Endothelial cell of umbilical vein (primary cell): Measurements from ENCODE around the gene C8B. TPM values are rescaled to one million over a fixed set of nuclear protein-coding genes. Genes with fewer than 3 reads are reported as not detected.

Experiments used
- BruUV-seq: library from RNA; stranded (reverse); fragments of 400-500 nt; replicated peaks from 2 replicates; lab custom pipeline; 2021; lab: Mats Ljungman, UMichigan
- CTCF ChIA-PET: fragments of 300-600, 350-600 bp; sonication (Branson Sonifier 250); formaldehyde crosslinking; loops from one replicate; lab custom pipeline; 2021; ENCODE audit warnings: antibody characterized with exemption, inconsistent platforms; lab: Charles Lee
- POLR2A ChIA-PET: fragments of 300-600, 350-600 bp; sonication (Branson Sonifier 250); formaldehyde crosslinking; loops from one replicate; lab custom pipeline; 2021; ENCODE audit warnings: antibody characterized with exemption, inconsistent platforms; lab: Charles Lee
- DNase-seq: peaks from one replicate; pipeline ENCODE4 v3.0.0-alpha.2; 2011; ENCODE audit warnings: low read depth, low spot score
- FAIRE-seq: peaks from 2 replicates; lab custom pipeline; 2011; peaks lifted over from hg19 to GRCh38; lab: Jason Lieb, UNC
- H2AFZ ChIP-seq: 2 replicates; pipeline ENCODE4 v1.6.0; 2012; ENCODE audit warnings: low read depth, low read length, control low read depth, inconsistent platforms
- H3K27ac ChIP-seq: 2 replicates; pipeline ENCODE4 v1.5.1; 2011; ENCODE audit warnings: low read depth, mild to moderate bottlenecking, control low read depth, low read length, moderate library complexity; ENCODE audit not compliant: insufficient read depth
- H3K27me3 ChIP-seq, 2 experiments: 2 replicates each; pipeline versions ENCODE4 v1.6.0 to v1.6.1; 2011; ENCODE audit warnings: low read length in 2 of 2, mixed read lengths in 1 of 2; ENCODE audit not compliant: control insufficient read depth in 2 of 2, insufficient read depth in 2 of 2
- H3K36me3 ChIP-seq, 2 experiments: 2 replicates in 1 of 2; 3 replicates in 1 of 2; pipeline ENCODE4 v1.5.1; 2011; ENCODE audit warnings: low read length in 2 of 2, mild to moderate bottlenecking in 1 of 2, moderate library complexity in 1 of 2; ENCODE audit not compliant: control insufficient read depth in 2 of 2, insufficient read depth in 2 of 2; ENCODE audit errors: extremely low read depth in 1 of 2
- H3K4me1 ChIP-seq: 3 replicates; pipeline ENCODE4 v1.5.1; 2011; ENCODE audit warnings: mild to moderate bottlenecking, low read length; ENCODE audit not compliant: control insufficient read depth, insufficient read depth; ENCODE audit errors: extremely low read depth
- H3K4me2 ChIP-seq: 2 replicates; pipeline ENCODE4 v1.6.1; 2011; ENCODE audit warnings: low read length, control low read depth, mixed read lengths; ENCODE audit not compliant: insufficient read depth
- H3K4me3 ChIP-seq, 3 experiments: fragments of 200-600 bp in 1 of 3; sonication (generic), shearing (Covaris generic) in 1 of 3; replicated peaks in 1 of 3; 2 replicates each; pipeline ENCODE4 v1.5.1; 2011 to 2016; ENCODE audit warnings: control low read depth in 3 of 3, low read length in 3 of 3, mild to moderate bottlenecking in 2 of 3, inconsistent platforms in 1 of 3, low read depth in 1 of 3, moderate library complexity in 1 of 3; ENCODE audit not compliant: insufficient read depth in 1 of 3
- H3K79me2 ChIP-seq: 2 replicates; pipeline ENCODE4 v1.6.0; 2012; ENCODE audit warnings: low read length, inconsistent platforms; ENCODE audit not compliant: control insufficient read depth, insufficient read depth
- H3K9ac ChIP-seq: replicated peaks from 2 replicates; pipeline ENCODE3; 2011; ENCODE audit warnings: low read length, control low read depth; ENCODE audit not compliant: insufficient read depth; ENCODE audit errors: extremely low read depth
- H3K9me1 ChIP-seq: replicated peaks from 3 replicates; pipeline ENCODE4 v1.6.0; 2011; ENCODE audit warnings: mild to moderate bottlenecking, low read length; ENCODE audit not compliant: control insufficient read depth, insufficient read depth; ENCODE audit errors: extremely low read depth
- H3K9me3 ChIP-seq: replicated peaks from 2 replicates; pipeline ENCODE4 v1.5.1; 2012; ENCODE audit warnings: low read length, inconsistent platforms; ENCODE audit not compliant: control insufficient read depth, insufficient read depth
- H4K20me1 ChIP-seq: replicated peaks from 2 replicates; pipeline ENCODE3; 2011; ENCODE audit warnings: mild to moderate bottlenecking, low read length; ENCODE audit not compliant: control insufficient read depth, insufficient read depth; ENCODE audit errors: extremely low read depth
- CTCF ChIP-seq, 2 donors: IDR thresholded peaks; 1 replicate in 1 of 2; 2 replicates in 1 of 2; pipeline ENCODE4 v1.5.1; 2011; ENCODE audit warnings: low read length in 2 of 2, mild to moderate bottlenecking in 2 of 2, moderate library complexity in 2 of 2, control low read depth in 1 of 2, inconsistent platforms in 1 of 2, low read depth in 1 of 2; ENCODE audit not compliant: insufficient read depth in 1 of 2; ENCODE audit errors: extremely low read depth in 1 of 2
- EZH2 ChIP-seq: IDR thresholded peaks from 2 replicates; pipeline ENCODE4 v1.6.1; 2012; ENCODE audit warnings: borderline replicate concordance, low read depth, mild to moderate bottlenecking, moderate library complexity, low read length, inconsistent platforms; ENCODE audit not compliant: severe bottlenecking
- FOS ChIP-seq: IDR thresholded peaks from 2 replicates; pipeline ENCODE4 v1.6.1; 2011; ENCODE audit warnings: mild to moderate bottlenecking, low read length, moderate library complexity, borderline replicate concordance; ENCODE audit not compliant: insufficient read depth
- GATA2 ChIP-seq: IDR thresholded peaks from 2 replicates; pipeline ENCODE4 v1.7.0; 2011; ENCODE audit warnings: low read depth, mild to moderate bottlenecking, moderate library complexity, mixed read lengths, low read length; ENCODE audit not compliant: insufficient read length, insufficient read depth
- JUN ChIP-seq: IDR thresholded peaks from 2 replicates; pipeline ENCODE4 v1.6.1; 2011; ENCODE audit warnings: borderline replicate concordance, low read depth; ENCODE audit not compliant: insufficient read length, insufficient read depth
- MAX ChIP-seq: IDR thresholded peaks from 2 replicates; pipeline ENCODE4 v1.6.1; 2011; ENCODE audit not compliant: insufficient read depth, insufficient read length
- MYC ChIP-seq: IDR thresholded peaks from one replicate; pipeline ENCODE4 v1.6.1; 2011; ENCODE audit warnings: mild to moderate bottlenecking, low read depth, low read length
- POLR2A ChIP-seq: IDR thresholded peaks from 2 replicates; pipeline ENCODE4 v1.6.1; 2012; ENCODE audit warnings: low read depth, mild to moderate bottlenecking, control low read depth, low read length
- POLR2AphosphoS5 ChIP-seq: IDR thresholded peaks from 2 replicates; pipeline ENCODE4 v1.6.1; 2012; ENCODE audit warnings: low read depth, mild to moderate bottlenecking, control low read depth, low read length, moderate library complexity; ENCODE audit not compliant: insufficient read depth
- dilution Hi-C: fragments of 300-500 bp; cut with MboI; formaldehyde crosslinking; loops from one replicate; pipeline ENCODE4 v1.15.0; 2019; ENCODE audit warnings: low sequenced_read_pairs; ENCODE audit not compliant: extremely low pct_ligation_motif_present
- intact Hi-C: fragments of 100-400 bp; cut with micrococcal nuclease; formaldehyde crosslinking; loops from one replicate; pipeline ENCODE4 v1.10.0; 2022
- polyA plus RNA-seq, 4 experiments: library from polyadenylated mRNA; depleted of rRNA in 3 of 4; stranded (reverse) in 3 of 4; unstranded in 1 of 4; fragments of >200 nt; gene quantifications; 2 replicates each; pipeline versions ENCODE4 v1.2.1 to v1.2.3, GENCODE V29; 2011 to 2012; ENCODE audit warnings: missing spikeins in 1 of 4
- total RNA-seq: library from RNA; stranded (reverse); gene quantifications from 2 replicates; pipeline ENCODE4 v1.2.3, GENCODE V29; 2021

C8B gene
- total and polyA plus RNA-seq, 2 donors (not counting 3 experiments of a cell fraction or from before 2014, with no cell fraction given), result not detected

- POLR2A ChIA-PET, result no interaction called here
- no TSS peak for BruUV-seq
- CTCF ChIA-PET, result no interaction called here
Measured at GRCh38 chr1:56916630-56917029, 49.2 kb downstream of the C8B start.

More at GRCh38 chr1:56916630-56917029, 49.2 kb downstream of the C8B start:
- Histone ChIP-seq H3K4me1 (no peaks in the 10 kb centered on the region), H3K27me3 (no peaks in the 10 kb centered on the region), H2AFZ (no peak overlapping the region), H3K36me3 (no peaks in the 10 kb centered on the region), H3K79me2 (no peaks in the 10 kb centered on the region), H4K20me1 (no peaks in the 10 kb centered on the region), H3K4me2 (no peak overlapping the region), H3K4me3 (no peak overlapping the region), H3K9ac (no peak overlapping the region), H3K27ac (no peak overlapping the region), H3K9me1 (no peaks in the 10 kb centered on the region), H3K9me3 (no peaks in the 10 kb centered on the region)
- intact Hi-C loops, result no loop called here
- FAIRE-seq (no peak), DNase-seq (no peak)
- dilution Hi-C loops, result no loop called here
- TF ChIP-seq EZH2 (no peak), MYC (no peak), GATA2 (no peak), POLR2AphosphoS5 (no peak), CTCF (IDR thresholded peaks at IDR 0.05; ENCODE audit: extremely low read depth in 1 of 2, insufficient read depth in 1 of 2, low read depth in 1 of 2, low read length in 2 of 2) (no peak), POLR2A (no peak), MAX (no peak), JUN (no peak), FOS (no peak)
